Naive thymus-derived CD4-positive, alpha-beta T cell (primary cell): ENCODE data around the gene SPAG4. TPM values are rescaled to one million over a fixed set of nuclear protein-coding genes. Genes with fewer than 3 reads are reported as not detected.

Source experiments
- ATAC-seq: fragments of 150-1000 bp; cut with Tn5 transposase; 2 replicates; pipeline ENCODE4 v1.10.0; 2021; ENCODE audit warnings: mild to moderate bottlenecking, moderate library complexity
- CTCF ChIA-PET: fragments of 350-600 bp; sonication (Branson Sonifier 250); formaldehyde crosslinking; loops from one replicate; lab custom pipeline; 2021; ENCODE audit warnings: antibody characterized with exemption; lab: Charles Lee
- POLR2A ChIA-PET: fragments of 350-600 bp; sonication (Branson Sonifier 250); formaldehyde crosslinking; loops from one replicate; lab custom pipeline; 2021; ENCODE audit warnings: antibody characterized with exemption, inconsistent platforms; lab: Charles Lee
- DNase-seq, 9 donors: peaks; one replicate each; pipeline versions ENCODE4 v3.0.0 to v3.0.0-alpha.2; 2020 to 2022; ENCODE audit warnings: mixed read lengths in 1 of 9
- H3K27ac ChIP-seq: one replicate; pipeline ENCODE4 v1.7.0; 2013; ENCODE audit warnings: mild to moderate bottlenecking, low read depth, low read length, moderate library complexity
- H3K27me3 ChIP-seq, 2 donors: one replicate each; pipeline ENCODE4 v1.7.0; 2013; ENCODE audit warnings: low read length in 2 of 2, mild to moderate bottlenecking in 2 of 2, moderate library complexity in 2 of 2; ENCODE audit not compliant: control insufficient read depth in 2 of 2, insufficient read depth in 2 of 2
- H3K36me3 ChIP-seq, 3 experiments: 1 replicate in 2 of 3; 2 replicates in 1 of 3; pipeline ENCODE4 v1.7.0; 2013; ENCODE audit warnings: low read length in 3 of 3, mild to moderate bottlenecking in 3 of 3, moderate library complexity in 1 of 3; ENCODE audit not compliant: insufficient read depth in 3 of 3, control insufficient read depth in 2 of 3
- H3K4me1 ChIP-seq, 2 donors: one replicate each; pipeline ENCODE4 v1.7.0; 2013; ENCODE audit warnings: low read length in 2 of 2, mild to moderate bottlenecking in 2 of 2, moderate library complexity in 1 of 2; ENCODE audit not compliant: control insufficient read depth in 2 of 2, insufficient read depth in 2 of 2
- H3K4me3 ChIP-seq: 2 replicates; pipeline ENCODE4 v1.7.0; 2013; ENCODE audit warnings: mild to moderate bottlenecking, low read length
- H3K9me3 ChIP-seq, 3 experiments: 1 replicate in 2 of 3; 2 replicates in 1 of 3; pipeline ENCODE4 v1.7.0; 2013; ENCODE audit warnings: low read length in 3 of 3; ENCODE audit not compliant: control insufficient read depth in 2 of 3
- H3K27ac Mint-ChIP-seq, 9 donors: one replicate each; pipeline ENCODE4 v1.8.0; 2020 to 2022; ENCODE audit warnings: mixed read lengths in 9 of 9, mild to moderate bottlenecking in 8 of 9, moderate library complexity in 5 of 9, inconsistent platforms in 2 of 9
- H3K27me3 Mint-ChIP-seq, 5 donors: one replicate each; pipeline ENCODE4 v1.8.0; 2021 to 2022; ENCODE audit warnings: mixed read lengths in 5 of 5, mild to moderate bottlenecking in 1 of 5
- H3K36me3 Mint-ChIP-seq, 5 donors: one replicate each; pipeline ENCODE4 v1.8.0; 2020 to 2022; ENCODE audit warnings: mixed read lengths in 5 of 5, mild to moderate bottlenecking in 3 of 5, inconsistent platforms in 1 of 5
- H3K4me1 Mint-ChIP-seq, 7 donors: one replicate each; pipeline ENCODE4 v1.8.0; 2020 to 2022; ENCODE audit warnings: mixed read lengths in 7 of 7, mild to moderate bottlenecking in 3 of 7, inconsistent platforms in 1 of 7
- H3K4me3 Mint-ChIP-seq, 10 donors: one replicate each; pipeline ENCODE4 v1.8.0; 2020 to 2022; ENCODE audit warnings: mild to moderate bottlenecking in 10 of 10, mixed read lengths in 10 of 10, moderate library complexity in 6 of 10, inconsistent platforms in 2 of 10
- H3K9me3 Mint-ChIP-seq, 11 donors: one replicate each; pipeline ENCODE4 v1.8.0; 2020 to 2022; ENCODE audit warnings: mixed read lengths in 11 of 11, mild to moderate bottlenecking in 4 of 11, inconsistent platforms in 1 of 11, moderate library complexity in 1 of 11
- intact Hi-C, 2 donors: fragments of 100-400 bp; cut with micrococcal nuclease; formaldehyde crosslinking; loops; one replicate each; pipeline ENCODE4 v1.15.1; 2023
- polyA plus RNA-seq, 2 donors: library from polyadenylated mRNA; unstranded; fragments of 300-500 nt; fragmentation: Illumina TruSeq; gene quantifications; one replicate each; pipeline ENCODE4 v1.2.3, GENCODE V29; 2021
- total RNA-seq, 6 experiments: library from RNA in 5 of 6; stranded (reverse) in 5 of 6; gene quantifications; 1 replicate in 5 of 6; 2 replicates in 1 of 6; pipeline ENCODE4 v1.2.3 and lab custom pipeline; 2021 to 2026

Gene SPAG4
- total and polyA plus RNA-seq, 7 experiments from 2014 or later = 0.35 to 25.0 (median 2.7) TPM; not detected in 2

DNA sequence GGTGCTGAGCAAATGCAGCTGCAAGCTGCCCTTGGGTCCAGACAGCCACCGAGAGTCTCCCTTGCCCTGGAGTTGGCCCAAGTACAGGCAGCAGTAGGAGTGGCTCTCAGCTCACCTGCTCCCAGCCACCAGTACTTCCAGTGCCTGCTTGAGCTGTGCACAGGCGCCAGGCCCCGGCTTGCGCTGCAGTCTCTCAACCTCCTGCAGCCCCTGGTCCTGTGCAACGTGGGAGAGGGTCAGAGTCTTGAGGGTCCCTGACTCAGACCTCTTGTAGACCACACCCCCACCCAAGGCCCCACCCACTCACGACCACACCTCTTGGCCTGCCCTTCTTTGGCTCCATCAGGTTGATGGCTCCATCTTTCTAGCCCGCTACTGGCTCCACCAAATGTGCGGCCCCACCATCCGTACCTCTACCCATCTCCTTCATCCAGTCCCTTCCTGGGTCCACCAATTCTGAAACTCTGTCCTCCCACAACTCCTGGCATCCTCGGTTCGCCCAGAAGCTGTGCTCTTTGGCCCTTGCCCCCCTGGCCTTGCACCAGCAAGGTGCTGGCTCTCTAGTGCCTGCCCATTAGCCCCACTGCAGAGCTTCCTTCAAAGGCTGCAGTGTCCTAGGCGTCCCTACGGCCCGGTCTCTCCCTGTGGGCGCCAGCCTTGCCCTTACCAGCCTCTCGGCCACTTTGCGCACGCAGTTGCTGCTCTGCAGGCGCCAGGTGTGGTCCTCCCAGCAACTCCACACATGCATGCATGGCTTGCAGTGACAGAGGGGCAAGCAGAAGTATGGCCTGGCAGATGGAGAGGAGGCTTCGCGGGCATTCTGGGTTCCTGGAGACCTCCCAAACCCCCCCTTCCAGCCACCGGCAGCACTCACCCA is 16.5 kb upstream of the SPAG4 start:
- ChIA-PET CTCF (no interaction called here), POLR2A (interaction anchor here (1.4 kb wide), 1 partner anchor 17 kb away, joined by 3 read pairs; the partner anchor contains the start of gene SPAG4)
- no peak for ATAC-seq
- Histone ChIP-seq H3K4me3 (no peak overlapping the region), H3K9me3 (no peaks in the 10 kb centered on the region), H3K27me3 (peaks cover 0 to 5% of the 10 kb centered on the region in 2 donors), H3K36me3 (no peaks in the 10 kb centered on the region), H3K27ac (no peak overlapping the region), H3K4me1 (peaks cover 5 to 6% of the 10 kb centered on the region in 2 donors)
- Mint-ChIP-seq H3K4me3 (no peak overlapping the region), H3K27me3 (peaks cover 0 to 66% (median 5%) of the 10 kb centered on the region in 5 donors), H3K36me3 (no peaks in the 10 kb centered on the region), H3K9me3 (no peaks in the 10 kb centered on the region), H3K27ac (no peak overlapping the region), H3K4me1 (peaks cover 0 to 11% (median 6%) of the 10 kb centered on the region in 7 donors)
- intact Hi-C loops = no loop called here
- DNase-seq = no peak

DNA sequence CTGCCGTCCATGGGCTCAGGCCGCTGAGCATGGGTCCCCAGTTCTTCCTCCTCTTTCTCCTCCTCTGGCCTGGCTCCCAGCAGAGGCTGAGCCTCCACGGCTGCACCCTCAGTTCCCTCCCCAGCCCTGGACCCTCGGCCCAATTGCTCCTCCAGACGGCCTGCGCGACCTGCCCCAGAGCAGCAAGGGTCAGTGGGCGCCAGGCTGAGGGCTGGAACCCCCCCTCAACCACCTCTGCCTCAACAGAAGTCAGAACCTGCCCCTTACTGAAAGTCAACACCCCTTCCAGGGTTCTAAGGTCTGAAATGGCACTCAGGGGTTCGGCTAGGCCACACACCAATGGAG is 15.9 kb upstream of the SPAG4 start:
- peaks cover 0 to 5% of the 10 kb centered on the region in 2 donors for H3K27me3 ChIP-seq
- peak overlapping the region in 3 of 10 donors; percentile 9 to 84 (median 81) for H3K4me3 Mint-ChIP-seq
- H3K9me3 ChIP-seq = no peaks in the 10 kb centered on the region
- no peak overlapping the region for H3K4me3 ChIP-seq
- ATAC-seq (no peak), DNase-seq (no peak)
- ChIA-PET POLR2A (interaction anchor here (1.4 to 1.6 kb wide), 2 partner anchors 16 to 65 kb away, joined by 3 to 9 read pairs; partner anchors contain the start of genes CPNE1, RBM12 and SPAG4), CTCF (no interaction called here)
- H3K27ac ChIP-seq = no peak overlapping the region
- no peaks in the 10 kb centered on the region for H3K9me3 Mint-ChIP-seq
- intact Hi-C loops = loop anchor here (2.0 to 5.0 kb wide), 2 partner anchors 137 kb away; no protein-coding TSS in a partner anchor
- H3K27ac Mint-ChIP-seq = no peak overlapping the region
- peaks cover 0 to 11% (median 6%) of the 10 kb centered on the region in 7 donors for H3K4me1 Mint-ChIP-seq
- H3K36me3 Mint-ChIP-seq = no peaks in the 10 kb centered on the region
- peaks cover 0 to 61% (median 5%) of the 10 kb centered on the region in 5 donors for H3K27me3 Mint-ChIP-seq
- H3K36me3 ChIP-seq = no peaks in the 10 kb centered on the region
- peaks cover 5 to 6% of the 10 kb centered on the region in 2 donors for H3K4me1 ChIP-seq

- Mint-ChIP-seq H3K27ac (no peak overlapping the region), H3K4me3 (peak overlapping the region; percentile 72 to 84 (median 80)), H3K27me3 (peaks cover 0 to 65% (median 5%) of the 10 kb centered on the region in 5 donors), H3K36me3 (no peaks in the 10 kb centered on the region), H3K4me1 (peaks cover 0 to 11% (median 6%) of the 10 kb centered on the region in 7 donors), H3K9me3 (no peaks in the 10 kb centered on the region)
- Histone ChIP-seq H3K27ac (no peak overlapping the region), H3K4me1 (peaks cover 5 to 6% of the 10 kb centered on the region in 2 donors), H3K9me3 (no peaks in the 10 kb centered on the region), H3K36me3 (no peaks in the 10 kb centered on the region), H3K27me3 (peaks cover 0 to 5% of the 10 kb centered on the region in 2 donors), H3K4me3 (peak overlapping the region; percentile 72)
- POLR2A ChIA-PET = interaction anchor here (0.9 to 1.6 kb wide), 10 partner anchors 15 to 142 kb away, joined by 3 to 9 read pairs (median 3); partner anchors contain the start of genes CPNE1, NFS1, RBM12 and ROMO1
- intact Hi-C loops = loop anchor here (2.0 to 5.0 kb wide), 2 partner anchors 138 kb away; no protein-coding TSS in a partner anchor
- ATAC-seq (no peak), DNase-seq (no peak)
- CTCF ChIA-PET = interaction anchor here (0.6 to 1.9 kb wide), 7 partner anchors 16 to 284 kb away, joined by 3 to 13 read pairs (median 3); partner anchors contain the start of genes NFS1, ROMO1 and SPAG4
Observed at GRCh38 chr20:35600176-35600992, 15.2 kb upstream of the SPAG4 start.

GRCh38 chr20:35600993-35601973 is 14.3 kb upstream of the SPAG4 start:
- intact Hi-C loops = loop anchor here (1.0 to 5.0 kb wide), 8 partner anchors 15 to 283 kb away; partner anchors contain the start of genes CPNE1 (in 2 of the 2), NFS1 (in 2 of the 2), RBM12 (in 2 of the 2) and ROMO1 (in 2 of the 2)
- peak; percentile 95 for ATAC-seq
- Histone ChIP-seq H3K4me1 (peaks cover 5 to 6% of the 10 kb centered on the region in 2 donors), H3K4me3 (peak overlapping the region; percentile 72), H3K27ac (peak overlapping the region; percentile 36), H3K27me3 (peaks cover 0 to 5% of the 10 kb centered on the region in 2 donors), H3K36me3 (no peaks in the 10 kb centered on the region), H3K9me3 (no peaks in the 10 kb centered on the region)
- Mint-ChIP-seq H3K4me1 (peaks cover 0 to 11% (median 6%) of the 10 kb centered on the region in 7 donors), H3K27ac (peak overlapping the region in 1 of 9 donors; percentile 10), H3K9me3 (no peaks in the 10 kb centered on the region), H3K27me3 (peaks cover 0 to 65% (median 5%) of the 10 kb centered on the region in 5 donors), H3K4me3 (peak overlapping the region; percentile 72 to 84 (median 80)), H3K36me3 (no peaks in the 10 kb centered on the region)
- peak; percentile 66 to 82 (median 77) for DNase-seq
- CTCF ChIA-PET = interaction anchor here (0.6 to 1.9 kb wide), 11 partner anchors 10 to 1158 kb away, joined by 3 to 13 read pairs (median 3); partner anchors contain the start of genes NFS1, ROMO1 and SPAG4
- POLR2A ChIA-PET = interaction anchor here (0.9 to 1.6 kb wide), 14 partner anchors 12 to 141 kb away, joined by 3 to 9 read pairs (median 3); partner anchors contain the start of genes CPNE1, NFS1, RBM12 and RBM39

DNA sequence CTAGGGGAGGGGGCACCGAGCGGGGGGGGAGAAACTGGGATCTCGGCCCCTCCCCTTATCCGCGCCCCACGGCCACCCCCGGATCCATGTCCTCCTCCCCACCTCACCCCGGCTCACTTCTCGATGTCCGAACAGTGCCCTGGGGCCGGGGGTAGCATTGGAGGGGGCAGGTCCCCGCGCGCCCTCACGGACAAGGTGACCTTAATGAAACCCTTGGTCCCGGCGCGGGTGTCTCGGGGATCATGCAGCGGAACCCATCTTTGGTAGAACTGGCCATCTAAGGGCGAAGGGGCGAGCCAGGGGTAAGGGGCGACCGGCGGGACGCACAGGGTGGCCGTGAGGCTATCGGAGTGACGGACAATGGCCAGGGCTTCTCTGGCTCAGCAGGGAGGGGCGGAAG is 13.6 kb upstream of the SPAG4 start:
- H3K4me1 ChIP-seq = peaks cover 5 to 6% of the 10 kb centered on the region in 2 donors
- H3K9me3 ChIP-seq = no peaks in the 10 kb centered on the region
- intact Hi-C loops = loop anchor here (1.0 to 5.0 kb wide), 8 partner anchors 14 to 282 kb away; partner anchors contain the start of genes CPNE1 (in 2 of the 2), NFS1 (in 2 of the 2), RBM12 (in 2 of the 2) and ROMO1 (in 2 of the 2)
- CTCF ChIA-PET = interaction anchor here (0.6 to 1.9 kb wide), 8 partner anchors 11 to 1159 kb away, joined by 3 to 13 read pairs (median 4); partner anchors contain the start of genes NFS1, ROMO1 and SPAG4
- no peak for DNase-seq
- Mint-ChIP-seq H3K27me3 (peaks cover 0 to 59% (median 5%) of the 10 kb centered on the region in 5 donors), H3K27ac (no peak overlapping the region), H3K4me3 (peak overlapping the region in 7 of 10 donors; percentile 26 to 83 (median 58)), H3K4me1 (peaks cover 0 to 14% (median 6%) of the 10 kb centered on the region in 7 donors), H3K9me3 (no peaks in the 10 kb centered on the region), H3K36me3 (no peaks in the 10 kb centered on the region)
- peak overlapping the region; percentile 72 for H3K4me3 ChIP-seq
- H3K36me3 ChIP-seq = no peaks in the 10 kb centered on the region
- H3K27ac ChIP-seq = peak overlapping the region; percentile 36
- H3K27me3 ChIP-seq = peaks cover 0 to 5% of the 10 kb centered on the region in 2 donors
- no peak for ATAC-seq
- POLR2A ChIA-PET = interaction anchor here (1.0 to 1.5 kb wide), 7 partner anchors 12 to 140 kb away, joined by 3 to 4 read pairs (median 3); partner anchors contain the start of genes RBM39 and SPAG4
